NCI-H446 treated with DMSO at 0.1 percent for 48 hours (cell line): ENCODE results near the gene SARNP.
"Not testable (repeated sequence)": the region's sequence is repeated elsewhere in the genome, so short reads cannot be mapped to it uniquely, and the experiment has no call there.

Source experiments
- DNase-seq: peaks from one replicate; lab custom pipeline; 2025; lab: John Stamatoyannopoulos, UW

SARNP gene

DNA sequence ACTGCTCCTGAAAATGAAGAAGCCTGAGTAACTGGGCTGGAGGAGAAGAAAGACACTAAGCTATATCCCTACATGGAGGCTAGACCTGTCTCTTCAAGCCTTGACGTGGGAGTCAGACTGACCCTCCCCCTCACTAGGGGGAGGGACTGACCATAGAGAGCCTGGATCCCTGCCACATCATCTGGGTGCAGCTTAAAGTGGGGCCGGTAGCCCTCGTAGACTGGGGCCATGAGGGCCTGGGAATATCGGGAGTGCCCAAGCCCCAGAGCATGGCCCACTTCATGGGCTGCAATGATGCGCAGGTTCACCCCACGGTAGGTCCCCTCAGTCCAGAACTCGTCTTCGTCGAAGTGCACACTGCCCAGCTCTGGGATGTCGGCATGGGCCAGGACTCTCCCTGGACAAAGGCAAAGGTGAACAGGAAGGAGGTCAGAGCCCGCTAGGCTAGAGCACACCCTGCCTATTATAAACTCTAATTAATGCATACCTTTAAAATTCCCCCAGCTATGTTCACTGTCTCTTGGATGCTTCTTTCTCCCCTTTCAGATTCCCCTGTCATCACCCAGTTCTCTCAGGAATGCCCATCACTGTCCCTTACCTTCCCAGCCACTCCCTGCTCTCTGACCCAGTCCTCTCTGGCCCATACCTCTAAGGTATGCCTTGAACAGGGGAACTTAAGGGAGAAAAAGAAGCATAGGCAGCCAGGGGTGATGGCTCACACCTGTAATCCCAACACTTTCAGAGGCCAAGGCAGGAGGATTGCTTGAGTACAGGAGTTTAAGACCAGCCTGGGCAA, 22.0 kb upstream of the SARNP start:
- no peak for DNase-seq

GRCh38 chr12:55838361-55838760, 20.8 kb upstream of the SARNP start:
- no peak for DNase-seq

DNA sequence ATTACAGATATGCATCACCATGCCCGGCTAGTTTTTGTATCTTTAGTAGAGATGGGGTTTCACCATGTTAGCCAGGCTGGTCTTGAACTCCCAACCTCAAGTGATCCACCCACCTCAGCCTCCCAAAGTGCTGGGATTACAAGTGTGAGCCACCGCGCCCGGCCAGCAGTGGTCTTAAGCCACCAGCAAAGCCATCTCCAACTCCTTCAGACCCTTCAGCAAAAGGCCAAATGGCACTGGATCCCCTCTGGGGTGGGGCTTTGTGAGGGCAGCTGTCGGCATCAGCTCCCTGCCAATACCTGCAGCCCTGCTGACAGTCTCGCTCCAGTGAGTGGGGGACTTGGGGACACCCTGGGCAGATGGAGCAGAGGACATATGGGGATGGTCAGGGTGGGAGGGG, 16.9 kb upstream of the SARNP start:
- DNase-seq: not testable (repeated sequence)

DNA sequence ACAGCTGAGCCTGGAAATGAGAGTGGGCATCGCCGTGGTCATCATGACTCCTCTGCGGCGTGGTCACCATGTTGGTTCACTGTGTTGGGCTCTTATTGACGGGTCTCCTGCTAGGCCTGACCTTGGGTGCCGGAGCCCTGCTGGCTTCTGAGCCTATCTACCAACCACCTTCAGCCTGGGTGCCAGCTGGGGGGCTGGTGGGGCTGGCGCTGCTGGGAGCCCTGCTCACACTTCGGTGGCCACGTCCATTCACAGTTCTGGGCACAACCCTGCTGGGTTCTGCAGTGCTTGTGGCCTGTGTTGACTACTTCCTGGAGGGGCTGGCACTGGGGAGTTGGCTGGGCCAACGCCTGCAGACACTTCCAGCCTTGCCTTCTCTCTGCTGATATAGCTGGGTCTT, 15.5 kb upstream of the SARNP start:
- no peak for DNase-seq

- no peak for DNase-seq
These were observed 13.9 kb upstream of the SARNP start for GRCh38 chr12:55831447-55831815.

- DNase-seq: peak; percentile 19
These were observed 13.3 kb upstream of the SARNP start for GRCh38 chr12:55830601-55831446.

DNA sequence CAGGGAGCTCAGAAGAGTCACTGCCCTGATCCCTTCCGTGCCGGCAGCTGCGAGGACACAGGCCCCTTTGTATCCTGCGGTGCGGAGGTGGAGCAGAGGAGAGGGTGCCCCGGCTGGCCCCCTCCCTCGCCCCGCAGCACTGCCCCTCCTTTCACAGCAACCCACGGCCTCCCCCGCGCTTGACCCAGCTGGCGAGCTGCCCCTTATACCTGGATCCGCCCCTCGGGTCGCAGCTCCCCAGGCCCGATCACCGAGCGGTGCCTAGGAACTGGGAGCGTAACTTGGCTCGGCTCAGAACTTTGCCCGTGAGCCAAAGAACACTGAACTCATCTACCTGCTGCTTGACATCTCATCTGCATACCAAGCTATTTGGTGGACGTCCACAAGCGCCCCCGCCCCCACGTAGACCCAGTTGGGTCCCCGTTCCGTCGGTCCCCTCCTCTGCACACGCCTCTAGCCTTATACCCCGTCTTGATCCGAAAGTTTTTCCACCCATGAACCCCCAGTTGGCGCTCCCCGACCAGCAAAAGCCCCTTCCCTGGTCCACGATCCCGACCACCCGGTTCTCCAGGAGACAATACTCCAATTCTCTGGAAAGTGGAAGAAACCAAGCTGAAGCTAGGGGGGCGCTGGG, 12.6 kb upstream of the SARNP start:
- DNase-seq: no peak

DNA sequence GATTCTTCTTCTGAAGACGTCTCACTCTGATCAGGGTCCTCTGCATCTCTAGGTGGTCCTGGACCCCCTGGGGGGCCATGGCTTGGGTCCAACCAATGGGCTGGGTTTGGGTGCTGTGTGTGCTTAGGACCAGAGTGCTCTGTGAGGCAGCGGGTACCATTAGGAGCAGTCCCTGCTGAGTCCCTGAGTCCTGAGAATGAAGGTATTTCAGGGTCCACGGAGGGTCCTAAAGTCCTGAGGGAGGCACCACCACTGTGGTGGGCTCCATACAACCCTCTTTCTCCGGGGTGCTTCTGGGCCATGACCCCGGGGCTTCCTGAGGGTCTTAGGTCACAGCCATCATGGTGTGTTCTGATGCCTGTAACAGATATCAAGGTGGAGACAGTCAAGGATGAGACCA, 10.8 kb upstream of the SARNP start:
- no peak for DNase-seq

DNA sequence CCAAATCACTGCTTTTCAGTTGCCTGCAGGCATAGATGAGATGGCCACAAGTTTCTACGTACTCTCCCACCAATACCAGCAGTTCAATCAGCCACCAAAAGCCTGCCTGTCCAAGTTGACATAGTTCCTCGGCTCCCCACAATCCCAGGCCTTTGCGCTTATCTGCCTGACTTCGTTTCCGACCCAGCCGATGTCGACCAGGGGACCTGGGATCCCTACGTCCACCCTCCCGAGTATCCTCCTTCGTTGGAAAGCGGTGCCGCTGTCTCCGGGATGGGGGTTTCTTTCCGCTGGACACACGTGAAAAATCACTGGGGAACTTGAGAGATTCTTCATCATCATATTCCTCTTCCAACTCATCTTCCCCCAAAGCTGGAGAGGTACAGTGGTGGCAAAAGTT, 10.3 kb upstream of the SARNP start:
- no peak for DNase-seq

- no peak for DNase-seq
These were observed 7.2 kb upstream of the SARNP start for GRCh38 chr12:55824726-55825125.

DNA sequence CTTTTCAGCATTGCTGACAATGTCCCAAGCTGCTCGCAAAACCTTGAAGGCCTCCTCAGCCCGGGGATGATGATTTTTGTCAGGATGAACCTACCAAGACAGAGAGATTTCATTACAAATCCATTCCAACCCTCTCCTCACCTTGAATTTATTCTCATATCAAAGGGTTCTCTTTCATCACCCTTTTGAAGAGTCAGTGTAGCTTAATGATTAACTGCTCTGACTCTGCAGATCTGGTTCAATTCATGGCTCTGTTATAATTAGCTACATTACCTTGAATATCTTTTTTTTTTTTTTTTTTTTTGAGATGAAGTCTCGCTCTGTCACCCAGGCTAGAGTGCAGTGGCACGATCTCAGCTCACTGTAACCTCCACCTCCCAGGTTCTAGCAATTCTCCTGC, 5.9 kb upstream of the SARNP start:
- no peak for DNase-seq

- no peak for DNase-seq
These were observed 4.7 kb upstream of the SARNP start for GRCh38 chr12:55822228-55822627.

GRCh38 chr12:55820679-55821078, 3.2 kb upstream of the SARNP start:
- no peak for DNase-seq

DNA sequence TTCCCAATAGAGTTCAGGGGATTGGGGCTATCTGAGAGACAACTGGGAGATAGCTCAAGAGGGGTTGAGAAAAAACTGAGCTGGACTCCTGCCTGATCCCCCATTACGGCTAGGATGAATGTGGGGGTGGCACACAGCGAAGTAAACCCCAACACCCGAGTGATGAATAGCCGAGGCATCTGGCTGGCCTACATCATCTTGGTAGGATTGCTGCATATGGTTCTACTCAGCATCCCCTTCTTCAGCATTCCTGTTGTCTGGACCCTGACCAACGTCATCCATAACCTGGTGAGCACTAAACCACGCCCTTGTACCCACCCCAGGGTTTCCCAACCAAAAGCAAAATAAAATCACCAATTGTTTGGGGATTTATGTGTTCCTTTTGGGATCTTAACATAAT, 1.4 kb upstream of the SARNP start:
- no peak for DNase-seq

- no peak for DNase-seq
These were observed 710 bp upstream of the SARNP start for GRCh38 chr12:55818140-55818728.

DNA sequence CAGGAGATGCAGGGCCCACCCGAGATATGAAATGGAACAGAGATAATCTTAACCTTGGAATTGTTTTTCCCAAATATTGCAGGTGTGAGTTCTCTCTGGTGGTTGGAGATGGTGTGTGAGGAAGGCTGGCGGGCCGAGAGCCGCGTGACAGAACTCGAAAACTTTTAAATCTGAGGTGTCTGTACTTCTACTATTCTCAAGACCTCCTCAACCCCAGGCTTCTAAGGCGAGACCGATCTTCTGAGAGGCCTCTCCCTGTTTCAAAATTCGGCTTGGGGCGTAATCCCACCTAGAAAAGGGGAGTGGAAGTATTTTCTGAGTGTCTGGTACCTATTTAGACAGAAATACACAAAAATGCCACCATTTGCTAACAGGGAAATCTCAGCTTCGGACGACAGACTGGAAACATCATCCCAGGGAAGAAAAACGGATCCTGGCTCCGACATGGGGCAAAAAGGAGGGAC, 611 bp downstream of the SARNP start:
- no peak for DNase-seq

DNA sequence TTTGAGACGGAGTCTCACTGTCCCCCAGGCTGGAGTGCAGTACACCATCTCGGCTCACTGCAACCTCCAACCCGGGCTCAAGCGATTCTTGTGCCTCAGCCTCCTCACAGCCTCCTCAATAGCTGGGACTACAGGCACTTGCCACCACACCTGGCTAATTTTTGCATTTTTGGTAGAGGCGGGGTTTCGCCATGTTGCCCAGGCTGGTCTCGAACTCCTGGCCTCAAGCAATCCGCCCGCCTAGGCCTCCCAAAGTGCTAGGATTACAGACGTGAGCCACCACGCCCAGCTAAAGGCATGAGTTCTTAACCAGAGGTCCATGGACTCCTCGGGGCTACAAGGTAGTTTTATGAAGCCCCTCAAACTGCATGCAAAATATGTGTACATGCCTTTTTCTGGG, 2.1 kb downstream of the SARNP start:
- no peak for DNase-seq

- no peak for DNase-seq
These were observed 3.3 kb downstream of the SARNP start for GRCh38 chr12:55814257-55814656.

- DNase-seq: no peak
These were observed 5.4 kb downstream of the SARNP start for GRCh38 chr12:55812088-55812487.

DNA sequence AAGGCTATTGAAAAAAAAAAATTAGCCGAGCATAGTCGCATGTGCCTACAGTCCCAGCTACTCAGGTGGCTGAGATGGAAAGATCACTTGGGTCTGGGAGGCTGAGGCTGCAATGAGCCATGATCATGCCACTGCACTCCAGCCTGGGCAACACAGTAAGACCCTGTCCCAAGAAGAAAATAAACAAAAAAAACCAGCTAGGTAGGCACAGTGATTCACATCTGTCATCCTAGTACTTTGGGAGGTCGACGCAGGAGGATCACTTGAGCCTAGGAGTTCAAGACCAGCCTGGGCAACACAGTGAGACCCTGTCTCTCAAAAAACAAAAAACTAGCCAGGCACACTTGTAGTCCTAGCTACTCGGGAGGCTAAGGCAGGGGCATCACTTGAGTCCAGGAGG, 8.2 kb downstream of the SARNP start:
- DNase-seq: no peak

DNA sequence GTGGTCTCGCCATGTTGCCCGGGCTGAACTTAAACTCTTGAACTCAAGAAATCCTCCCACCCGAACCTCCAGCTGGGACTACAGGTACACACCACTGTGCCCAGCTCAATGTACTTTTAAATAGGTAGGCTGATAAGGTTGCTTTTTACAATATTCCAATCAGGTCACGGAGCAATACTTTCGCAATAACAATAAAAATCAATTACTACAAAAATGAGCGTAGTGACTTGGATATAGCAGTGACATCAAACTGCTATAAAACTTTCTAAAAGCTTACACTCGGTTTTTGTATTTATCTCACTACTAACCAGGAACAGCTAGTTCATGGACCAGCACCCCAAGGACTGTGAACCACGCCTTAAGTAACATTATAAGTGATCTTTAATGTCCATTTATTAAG, 10.5 kb downstream of the SARNP start:
- DNase-seq: no peak

DNA sequence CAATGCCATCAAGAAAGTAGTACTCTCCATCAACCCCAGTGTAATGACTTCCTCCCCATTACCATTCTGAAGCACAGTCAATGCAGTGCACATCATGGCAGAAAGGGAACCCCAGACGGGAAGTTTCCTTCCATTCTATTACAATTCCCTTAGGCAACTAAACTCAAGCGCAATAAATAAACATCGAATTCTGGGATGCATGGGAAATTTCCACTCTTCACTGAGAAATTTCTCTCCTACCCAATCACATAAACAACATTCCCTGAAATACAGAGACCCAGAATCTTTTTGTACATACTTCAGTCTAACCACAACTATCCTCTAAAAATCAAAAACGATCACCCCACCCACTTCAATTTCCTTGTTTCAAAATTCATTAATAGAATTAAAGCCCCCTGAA, 20.0 kb downstream of the SARNP start:
- no peak for DNase-seq

DNA sequence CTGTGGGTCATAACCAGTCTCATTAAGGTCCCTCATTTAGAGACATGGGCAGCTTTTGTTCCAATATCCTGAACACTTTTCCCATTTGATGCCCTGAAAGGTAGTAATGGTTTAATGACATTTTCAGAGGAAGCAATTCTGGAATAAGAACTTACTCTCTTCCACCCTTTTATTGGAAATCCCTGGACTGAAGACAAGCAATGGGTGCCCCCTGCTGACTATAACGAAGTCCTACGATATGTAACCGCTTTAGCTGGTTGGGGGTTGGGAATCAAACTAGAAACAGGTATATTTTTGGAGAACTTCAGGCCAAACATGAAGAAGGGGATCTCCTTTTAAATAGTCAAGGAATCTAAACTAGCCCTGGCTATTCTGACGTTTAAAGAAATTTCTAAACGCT, 20.5 kb downstream of the SARNP start:
- DNase-seq: no peak
